Endothelial cell of umbilical vein (primary cell): Measurements from ENCODE around the gene TMPRSS5. TPM values are rescaled to one million over a fixed set of nuclear protein-coding genes. Genes with fewer than 3 reads are reported as not detected.

Experiments used
- BruUV-seq: library from RNA; stranded (reverse); fragments of 400-500 nt; replicated peaks from 2 replicates; lab custom pipeline; 2021; lab: Mats Ljungman, UMichigan
- CTCF ChIA-PET: fragments of 300-600, 350-600 bp; sonication (Branson Sonifier 250); formaldehyde crosslinking; loops from one replicate; lab custom pipeline; 2021; ENCODE audit warnings: antibody characterized with exemption, inconsistent platforms; lab: Charles Lee
- POLR2A ChIA-PET: fragments of 300-600, 350-600 bp; sonication (Branson Sonifier 250); formaldehyde crosslinking; loops from one replicate; lab custom pipeline; 2021; ENCODE audit warnings: antibody characterized with exemption, inconsistent platforms; lab: Charles Lee
- DNase-seq: peaks from one replicate; pipeline ENCODE4 v3.0.0-alpha.2; 2011; ENCODE audit warnings: low read depth, low spot score
- FAIRE-seq: peaks from 2 replicates; lab custom pipeline; 2011; peaks lifted over from hg19 to GRCh38; lab: Jason Lieb, UNC
- H2AFZ ChIP-seq: 2 replicates; pipeline ENCODE4 v1.6.0; 2012; ENCODE audit warnings: low read depth, low read length, control low read depth, inconsistent platforms
- H3K27ac ChIP-seq: 2 replicates; pipeline ENCODE4 v1.5.1; 2011; ENCODE audit warnings: low read depth, mild to moderate bottlenecking, control low read depth, low read length, moderate library complexity; ENCODE audit not compliant: insufficient read depth
- H3K27me3 ChIP-seq, 2 experiments: 2 replicates each; pipeline versions ENCODE4 v1.6.0 to v1.6.1; 2011; ENCODE audit warnings: low read length in 2 of 2, mixed read lengths in 1 of 2; ENCODE audit not compliant: control insufficient read depth in 2 of 2, insufficient read depth in 2 of 2
- H3K36me3 ChIP-seq, 2 experiments: 2 replicates in 1 of 2; 3 replicates in 1 of 2; pipeline ENCODE4 v1.5.1; 2011; ENCODE audit warnings: low read length in 2 of 2, mild to moderate bottlenecking in 1 of 2, moderate library complexity in 1 of 2; ENCODE audit not compliant: control insufficient read depth in 2 of 2, insufficient read depth in 2 of 2; ENCODE audit errors: extremely low read depth in 1 of 2
- H3K4me1 ChIP-seq: 3 replicates; pipeline ENCODE4 v1.5.1; 2011; ENCODE audit warnings: mild to moderate bottlenecking, low read length; ENCODE audit not compliant: control insufficient read depth, insufficient read depth; ENCODE audit errors: extremely low read depth
- H3K4me2 ChIP-seq: 2 replicates; pipeline ENCODE4 v1.6.1; 2011; ENCODE audit warnings: low read length, control low read depth, mixed read lengths; ENCODE audit not compliant: insufficient read depth
- H3K4me3 ChIP-seq, 3 experiments: fragments of 200-600 bp in 1 of 3; sonication (generic), shearing (Covaris generic) in 1 of 3; replicated peaks in 1 of 3; 2 replicates each; pipeline ENCODE4 v1.5.1; 2011 to 2016; ENCODE audit warnings: control low read depth in 3 of 3, low read length in 3 of 3, mild to moderate bottlenecking in 2 of 3, inconsistent platforms in 1 of 3, low read depth in 1 of 3, moderate library complexity in 1 of 3; ENCODE audit not compliant: insufficient read depth in 1 of 3
- H3K79me2 ChIP-seq: 2 replicates; pipeline ENCODE4 v1.6.0; 2012; ENCODE audit warnings: low read length, inconsistent platforms; ENCODE audit not compliant: control insufficient read depth, insufficient read depth
- H3K9ac ChIP-seq: replicated peaks from 2 replicates; pipeline ENCODE3; 2011; ENCODE audit warnings: low read length, control low read depth; ENCODE audit not compliant: insufficient read depth; ENCODE audit errors: extremely low read depth
- H3K9me1 ChIP-seq: replicated peaks from 3 replicates; pipeline ENCODE4 v1.6.0; 2011; ENCODE audit warnings: mild to moderate bottlenecking, low read length; ENCODE audit not compliant: control insufficient read depth, insufficient read depth; ENCODE audit errors: extremely low read depth
- H3K9me3 ChIP-seq: replicated peaks from 2 replicates; pipeline ENCODE4 v1.5.1; 2012; ENCODE audit warnings: low read length, inconsistent platforms; ENCODE audit not compliant: control insufficient read depth, insufficient read depth
- H4K20me1 ChIP-seq: replicated peaks from 2 replicates; pipeline ENCODE3; 2011; ENCODE audit warnings: mild to moderate bottlenecking, low read length; ENCODE audit not compliant: control insufficient read depth, insufficient read depth; ENCODE audit errors: extremely low read depth
- EZH2 ChIP-seq: IDR thresholded peaks from 2 replicates; pipeline ENCODE4 v1.6.1; 2012; ENCODE audit warnings: borderline replicate concordance, low read depth, mild to moderate bottlenecking, moderate library complexity, low read length, inconsistent platforms; ENCODE audit not compliant: severe bottlenecking
- FOS ChIP-seq: IDR thresholded peaks from 2 replicates; pipeline ENCODE4 v1.6.1; 2011; ENCODE audit warnings: mild to moderate bottlenecking, low read length, moderate library complexity, borderline replicate concordance; ENCODE audit not compliant: insufficient read depth
- GATA2 ChIP-seq: IDR thresholded peaks from 2 replicates; pipeline ENCODE4 v1.7.0; 2011; ENCODE audit warnings: low read depth, mild to moderate bottlenecking, moderate library complexity, mixed read lengths, low read length; ENCODE audit not compliant: insufficient read length, insufficient read depth
- JUN ChIP-seq: IDR thresholded peaks from 2 replicates; pipeline ENCODE4 v1.6.1; 2011; ENCODE audit warnings: borderline replicate concordance, low read depth; ENCODE audit not compliant: insufficient read length, insufficient read depth
- MAX ChIP-seq: IDR thresholded peaks from 2 replicates; pipeline ENCODE4 v1.6.1; 2011; ENCODE audit not compliant: insufficient read depth, insufficient read length
- MYC ChIP-seq: IDR thresholded peaks from one replicate; pipeline ENCODE4 v1.6.1; 2011; ENCODE audit warnings: mild to moderate bottlenecking, low read depth, low read length
- POLR2A ChIP-seq: IDR thresholded peaks from 2 replicates; pipeline ENCODE4 v1.6.1; 2012; ENCODE audit warnings: low read depth, mild to moderate bottlenecking, control low read depth, low read length
- POLR2AphosphoS5 ChIP-seq: IDR thresholded peaks from 2 replicates; pipeline ENCODE4 v1.6.1; 2012; ENCODE audit warnings: low read depth, mild to moderate bottlenecking, control low read depth, low read length, moderate library complexity; ENCODE audit not compliant: insufficient read depth
- dilution Hi-C: fragments of 300-500 bp; cut with MboI; formaldehyde crosslinking; loops from one replicate; pipeline ENCODE4 v1.15.0; 2019; ENCODE audit warnings: low sequenced_read_pairs; ENCODE audit not compliant: extremely low pct_ligation_motif_present
- intact Hi-C: fragments of 100-400 bp; cut with micrococcal nuclease; formaldehyde crosslinking; loops from one replicate; pipeline ENCODE4 v1.10.0; 2022
- polyA plus RNA-seq, 4 experiments: library from polyadenylated mRNA; depleted of rRNA in 3 of 4; stranded (reverse) in 3 of 4; unstranded in 1 of 4; fragments of >200 nt; gene quantifications; 2 replicates each; pipeline versions ENCODE4 v1.2.1 to v1.2.3, GENCODE V29; 2011 to 2012; ENCODE audit warnings: missing spikeins in 1 of 4
- total RNA-seq: library from RNA; stranded (reverse); gene quantifications from 2 replicates; pipeline ENCODE4 v1.2.3, GENCODE V29; 2021
- TF ChIP-seq, protein P1 (sequence below), 2 donors: IDR thresholded peaks; 1 replicate in 1 of 2; 2 replicates in 1 of 2; pipeline ENCODE4 v1.5.1; 2011; ENCODE audit warnings: low read length in 2 of 2, mild to moderate bottlenecking in 2 of 2, moderate library complexity in 2 of 2, control low read depth in 1 of 2, inconsistent platforms in 1 of 2, low read depth in 1 of 2; ENCODE audit not compliant: insufficient read depth in 1 of 2; ENCODE audit errors: extremely low read depth in 1 of 2

TMPRSS5 gene
- total and polyA plus RNA-seq, 2 donors (not counting 3 experiments of a cell fraction or from before 2014, with no cell fraction given), result 0.40 to 0.64 TPM

- intact Hi-C loops, result no loop called here
- Histone ChIP-seq H3K79me2 (no peaks in the 10 kb centered on the region), H3K4me2 (no peak overlapping the region), H3K27me3 (no peaks in the 10 kb centered on the region), H3K9ac (no peak overlapping the region), H3K9me3 (no peaks in the 10 kb centered on the region), H3K36me3 (no peaks in the 10 kb centered on the region), H3K9me1 (no peaks in the 10 kb centered on the region), H2AFZ (no peak overlapping the region), H3K4me3 (no peak overlapping the region), H3K27ac (no peak overlapping the region), H4K20me1 (no peaks in the 10 kb centered on the region), H3K4me1 (no peaks in the 10 kb centered on the region)
- ChIA-PET POLR2A (no interaction called here), CTCF (no interaction called here)
- DNase-seq (no peak), FAIRE-seq (no peak)
- TF ChIP-seq, protein P1, sequence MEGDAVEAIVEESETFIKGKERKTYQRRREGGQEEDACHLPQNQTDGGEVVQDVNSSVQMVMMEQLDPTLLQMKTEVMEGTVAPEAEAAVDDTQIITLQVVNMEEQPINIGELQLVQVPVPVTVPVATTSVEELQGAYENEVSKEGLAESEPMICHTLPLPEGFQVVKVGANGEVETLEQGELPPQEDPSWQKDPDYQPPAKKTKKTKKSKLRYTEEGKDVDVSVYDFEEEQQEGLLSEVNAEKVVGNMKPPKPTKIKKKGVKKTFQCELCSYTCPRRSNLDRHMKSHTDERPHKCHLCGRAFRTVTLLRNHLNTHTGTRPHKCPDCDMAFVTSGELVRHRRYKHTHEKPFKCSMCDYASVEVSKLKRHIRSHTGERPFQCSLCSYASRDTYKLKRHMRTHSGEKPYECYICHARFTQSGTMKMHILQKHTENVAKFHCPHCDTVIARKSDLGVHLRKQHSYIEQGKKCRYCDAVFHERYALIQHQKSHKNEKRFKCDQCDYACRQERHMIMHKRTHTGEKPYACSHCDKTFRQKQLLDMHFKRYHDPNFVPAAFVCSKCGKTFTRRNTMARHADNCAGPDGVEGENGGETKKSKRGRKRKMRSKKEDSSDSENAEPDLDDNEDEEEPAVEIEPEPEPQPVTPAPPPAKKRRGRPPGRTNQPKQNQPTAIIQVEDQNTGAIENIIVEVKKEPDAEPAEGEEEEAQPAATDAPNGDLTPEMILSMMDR (IDR thresholded peaks at IDR 0.05; ENCODE audit: extremely low read depth in 1 of 2, insufficient read depth in 1 of 2, low read depth in 1 of 2, low read length in 2 of 2), result no peak
- TF ChIP-seq EZH2 (no peak), MYC (no peak), POLR2AphosphoS5 (no peak), FOS (no peak), JUN (no peak), GATA2 (no peak), POLR2A (no peak), MAX (no peak)
- dilution Hi-C loops, result no loop called here
- no TSS peak for BruUV-seq
Measured at GRCh38 chr11:113670149-113670830, 35.8 kb downstream of the TMPRSS5 start.
